HepG2 (cell line): ENCODE measurements around the gene ZNF343. TPM values are rescaled to one million over a fixed set of nuclear protein-coding genes. Genes with fewer than 3 reads are reported as not detected.

ENCODE experiments used
- DPF2 ChIP-seq: sonication (generic); formaldehyde crosslinking; IDR thresholded peaks from 2 replicates; pipeline ENCODE4 v1.4.0; 2020; ENCODE audit warnings: mild to moderate bottlenecking, low read depth, missing genetic modification reagents, borderline replicate concordance
- EP300 ChIP-seq, 3 experiments: sonication (generic) in 1 of 3; formaldehyde crosslinking in 1 of 3; IDR thresholded peaks; 2 replicates each; pipeline versions ENCODE4 v1.5.1 to v1.6.1; 2011 to 2020; ENCODE audit warnings: low read depth in 2 of 3, low read length in 2 of 3, borderline replicate concordance in 1 of 3, improper control_type of control experiment in 1 of 3, mild to moderate bottlenecking in 1 of 3, missing genetic modification reagents in 1 of 3, moderate library complexity in 1 of 3
- MAFG ChIP-seq: sonication (generic); formaldehyde crosslinking; IDR thresholded peaks from 2 replicates; pipeline ENCODE4 v1.5.1; 2020; ENCODE audit warnings: mild to moderate bottlenecking, missing genetic modification reagents
- MIER2 ChIP-seq: IDR thresholded peaks from 2 replicates; pipeline ENCODE4 v1.6.1; 2016; ENCODE audit warnings: missing biosample characterization, missing genetic modification reagents
- MXD4 ChIP-seq: IDR thresholded peaks from 2 replicates; pipeline ENCODE4 v1.6.1; 2016; ENCODE audit warnings: mild to moderate bottlenecking, missing biosample characterization, missing genetic modification reagents
- PREB ChIP-seq: sonication (generic); formaldehyde crosslinking; IDR thresholded peaks from 2 replicates; pipeline ENCODE4 v1.4.0; 2020; ENCODE audit warnings: missing genetic modification reagents
- PRMT3 ChIP-seq: sonication (generic); formaldehyde crosslinking; IDR thresholded peaks from 2 replicates; pipeline ENCODE4 v1.8.1; 2022; ENCODE audit warnings: low read depth, mild to moderate bottlenecking, moderate library complexity, missing genetic modification reagents, borderline replicate concordance
- SAP130 ChIP-seq: IDR thresholded peaks from 2 replicates; pipeline ENCODE4 v1.6.1; 2016; ENCODE audit warnings: low read depth
- SNAPC4 ChIP-seq: sonication (generic); formaldehyde crosslinking; IDR thresholded peaks from 2 replicates; pipeline ENCODE4 v1.4.0; 2020; ENCODE audit warnings: mild to moderate bottlenecking, missing genetic modification reagents
- ZNF513 ChIP-seq: sonication (generic); formaldehyde crosslinking; conservative IDR thresholded peaks from 2 replicates; pipeline ENCODE4 v1.5.0; 2020; ENCODE audit warnings: missing genetic modification reagents
- ZNF562 ChIP-seq: sonication (generic); formaldehyde crosslinking; IDR thresholded peaks from 2 replicates; pipeline ENCODE4 v1.8.0; 2022; ENCODE audit warnings: missing genetic modification reagents, borderline replicate concordance
- polyA plus RNA-seq, 8 experiments: library from polyadenylated mRNA; depleted of rRNA in 3 of 8; stranded (reverse) in 7 of 8; unstranded in 1 of 8; fragments of >200 nt; fragmentation: Illumina TruSeq in 4 of 8; extraction: Trizol in 4 of 8; gene quantifications; 2 replicates each; pipeline versions ENCODE4 v1.2.1 to v1.2.3, GENCODE V29; 2011 to 2016; ENCODE audit warnings: low read depth in 4 of 8, missing spikeins in 1 of 8, mixed read lengths in 1 of 8; ENCODE audit not compliant: insufficient read depth in 1 of 8
- total RNA-seq, 5 experiments: library from RNA; depleted of rRNA; stranded (reverse); fragments of >200 nt; fragmentation: Illumina TruSeq; extraction: Trizol; gene quantifications; 2 replicates each; pipeline ENCODE4 v1.2.3, GENCODE V29; 2016; ENCODE audit warnings: low read depth in 1 of 5

The ZNF343 gene
- total and polyA plus RNA-seq, 2 of the 13 experiments (the other 11 are each of a cell fraction or from before 2014, with no cell fraction given) = 16.4 to 22.1 TPM

GRCh38 chr20:2508631-2509467, at the start of gene ZNF343 (continued):
- no peak for TF ChIP-seq PRMT3 (CRISPR knock-in tag)
- TF ChIP-seq MIER2 (CRISPR knock-in tag) = peak; percentile 62; the same call in 1 of the 2 replicates
- TF ChIP-seq SAP130 = peak; percentile 96
- TF ChIP-seq DPF2 = no peak
- TF ChIP-seq SNAPC4 (CRISPR knock-in tag) = peak; percentile 73
- TF ChIP-seq MXD4 (CRISPR knock-in tag) = peak; percentile 85
- no peak; a peak in 1 of 4 replicates for TF ChIP-seq EP300 (IDR thresholded peaks at IDR 0.05; ENCODE audit: low read depth in 2 of 2, low read length in 2 of 2)
- TF ChIP-seq EP300 (CRISPR knock-in tag; IDR thresholded peaks at IDR 0.05; ENCODE audit: borderline replicate concordance) = peak; percentile 49; the same call in 1 of the 2 replicates
- no peak for TF ChIP-seq MAFG (CRISPR knock-in tag)
- no peak; the same call in 1 of the 2 replicates for TF ChIP-seq ZNF513
- no peak for TF ChIP-seq ZNF562 (CRISPR knock-in tag)
- 0 out of 2 replicates have a peak, but pooled peaks have one; percentile 80 for TF ChIP-seq PREB (CRISPR knock-in tag)
